Measurements from ENCODE around the gene ZNF556.

ZNF556 gene

DNA sequence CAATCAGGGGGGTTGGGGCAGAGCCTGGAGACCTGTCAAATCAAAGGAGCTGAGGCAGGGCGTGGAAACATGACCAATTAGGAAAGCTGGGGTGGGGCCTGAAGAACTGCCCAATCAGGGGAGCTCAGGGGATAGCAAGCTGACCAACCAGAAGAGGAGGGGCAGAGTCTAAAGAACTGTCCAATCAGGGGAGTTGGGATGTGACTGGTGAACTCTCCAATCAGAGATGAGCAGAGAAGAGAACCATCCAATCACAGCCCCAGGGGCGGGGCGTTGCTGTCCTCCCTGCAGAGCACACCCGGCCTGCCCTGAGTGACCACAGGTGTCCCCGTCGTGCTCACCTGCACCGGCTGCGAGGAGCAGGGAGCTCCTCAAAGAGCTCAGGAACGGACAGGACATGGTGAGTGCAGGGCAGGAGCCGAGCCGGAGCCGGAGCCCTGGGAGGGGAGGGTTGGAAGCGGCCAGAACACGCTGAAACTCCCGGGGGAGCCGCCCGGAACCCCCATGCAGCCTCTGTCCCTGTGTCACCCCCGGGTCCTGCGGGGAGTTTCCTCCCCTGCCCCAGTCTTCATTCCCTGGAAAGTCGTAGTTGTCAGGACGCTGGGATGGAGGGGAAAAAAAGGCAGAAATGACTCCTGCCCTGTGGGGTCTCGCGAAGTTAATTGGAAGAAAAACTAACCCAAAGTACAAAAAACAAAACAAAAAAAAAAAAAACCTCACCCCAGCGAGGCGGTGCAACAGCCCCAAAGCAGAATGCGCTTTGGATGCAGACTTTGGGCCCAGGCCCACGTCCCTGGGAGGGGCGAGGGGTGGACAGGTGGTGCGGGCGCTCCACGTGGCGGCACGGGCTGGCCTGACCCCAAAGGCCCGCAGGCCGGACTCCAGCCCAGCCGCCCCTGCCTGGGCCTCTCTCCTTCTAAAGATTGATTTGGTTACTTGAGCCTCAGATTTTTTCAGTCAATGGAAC is at the start of gene ZNF556:
Gene ZNF556, plus strand, starts transcription at position 311 of the 967 bp plus-strand sequence. Its CDS starts 87 bp downstream, at position 398.
- DNase-seq: no peak

DNA sequence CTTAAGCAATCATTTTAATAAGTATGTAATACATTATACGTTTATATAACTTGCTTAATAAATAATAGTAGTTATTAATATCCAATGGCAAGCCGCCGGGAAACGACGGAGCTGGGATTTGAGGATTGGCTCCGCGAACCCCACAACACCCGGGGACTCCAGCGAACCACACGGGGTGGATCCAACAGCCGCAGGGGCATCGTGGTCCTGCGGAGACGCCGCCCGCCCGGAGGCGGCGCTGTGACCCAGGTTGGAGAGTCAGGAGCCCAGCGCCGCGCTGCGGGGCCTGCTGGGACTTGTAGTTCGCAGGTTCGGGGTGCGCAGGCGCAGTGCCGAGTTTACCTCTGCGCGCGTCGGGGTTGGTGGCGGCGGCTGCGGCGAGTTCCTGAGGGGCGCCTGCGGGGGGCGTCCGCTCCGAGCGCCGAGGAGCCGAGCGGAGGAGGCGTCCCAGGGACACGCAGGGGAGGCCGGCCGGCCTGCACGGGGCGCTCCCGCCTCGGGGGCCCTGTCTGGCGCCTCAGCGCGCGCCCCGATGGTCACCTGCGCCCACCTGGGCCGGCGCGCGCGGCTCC is 47.5 kb upstream of the ZNF556 start, which contains the start of gene ZNF554:
Gene ZNF554, plus strand, starts transcription at position 329 of the 572 bp plus-strand sequence. Its CDS starts 204 bp downstream, at position 533.
- DNase-seq: peak; percentile 95

DNA sequence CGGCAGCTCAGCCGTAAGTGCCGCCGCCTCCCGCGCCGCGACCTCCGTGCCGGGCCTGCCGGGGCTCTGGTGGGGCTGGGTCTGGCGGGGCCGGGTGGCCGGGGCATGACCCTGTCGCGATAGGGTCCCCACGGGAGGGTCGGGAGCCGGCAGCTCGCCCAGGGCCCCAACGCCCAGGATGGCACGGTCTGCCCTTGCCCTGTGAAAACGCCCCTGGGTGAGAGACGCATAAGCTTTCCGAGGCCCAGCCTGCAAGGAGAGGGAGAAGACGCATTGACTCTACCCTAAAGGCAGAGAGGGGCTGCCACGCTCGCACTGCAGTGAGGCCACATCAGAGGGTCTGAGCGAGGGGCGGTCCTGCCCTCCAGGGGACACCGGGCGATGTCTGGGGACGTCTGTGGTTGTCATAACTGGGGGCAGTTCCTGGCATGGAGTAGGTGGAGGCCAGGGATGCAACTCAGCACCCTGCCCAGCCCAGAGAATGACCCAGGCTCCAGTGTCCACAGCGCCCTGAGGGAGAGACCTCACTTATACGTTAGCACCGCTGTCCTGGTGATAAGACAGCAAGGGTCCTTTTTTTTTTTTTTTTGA is 46.9 kb upstream of the ZNF556 start:
- DNase-seq: no peak

DNA sequence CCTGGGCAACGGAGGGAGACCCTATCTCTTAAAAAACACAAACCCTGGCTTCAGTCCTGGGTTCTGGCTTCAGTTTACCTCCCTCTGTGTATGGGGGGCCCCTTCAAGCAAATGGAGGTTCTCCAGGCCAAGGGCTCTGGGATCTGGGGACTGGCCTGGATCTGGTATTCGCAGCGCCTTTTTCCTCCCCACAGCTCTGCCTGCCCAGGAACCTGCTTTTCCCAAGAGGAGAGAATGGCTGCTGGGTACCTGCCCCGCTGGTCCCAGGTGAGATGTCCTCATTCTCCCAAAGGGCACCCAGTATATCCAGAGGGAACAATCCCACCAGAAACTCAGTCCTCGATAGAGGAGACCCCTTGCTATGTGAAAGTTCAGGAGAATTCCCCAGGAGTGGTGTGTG is 44.3 kb upstream of the ZNF556 start:
- no peak for DNase-seq

DNA sequence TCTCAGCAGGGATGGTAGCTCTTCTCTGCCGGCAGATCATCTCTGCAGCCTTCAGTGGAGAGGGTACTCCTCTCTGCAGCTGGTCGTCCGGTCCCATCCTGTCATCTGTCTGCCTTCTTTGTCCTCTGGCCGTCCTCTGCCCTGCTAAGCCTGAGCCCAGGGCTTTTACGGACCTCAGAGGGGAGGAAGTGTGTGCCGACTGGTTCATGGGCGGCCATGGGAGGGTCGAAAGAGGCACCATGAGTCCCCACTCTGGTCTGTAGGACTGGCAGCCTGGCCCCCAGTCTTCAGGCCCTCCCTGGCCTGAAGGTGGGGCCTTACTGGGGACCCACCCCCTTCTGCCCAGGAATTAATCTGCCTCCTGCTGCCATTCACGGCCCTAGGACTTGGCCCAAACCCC is 43.5 kb upstream of the ZNF556 start:
- DNase-seq: no peak

DNA sequence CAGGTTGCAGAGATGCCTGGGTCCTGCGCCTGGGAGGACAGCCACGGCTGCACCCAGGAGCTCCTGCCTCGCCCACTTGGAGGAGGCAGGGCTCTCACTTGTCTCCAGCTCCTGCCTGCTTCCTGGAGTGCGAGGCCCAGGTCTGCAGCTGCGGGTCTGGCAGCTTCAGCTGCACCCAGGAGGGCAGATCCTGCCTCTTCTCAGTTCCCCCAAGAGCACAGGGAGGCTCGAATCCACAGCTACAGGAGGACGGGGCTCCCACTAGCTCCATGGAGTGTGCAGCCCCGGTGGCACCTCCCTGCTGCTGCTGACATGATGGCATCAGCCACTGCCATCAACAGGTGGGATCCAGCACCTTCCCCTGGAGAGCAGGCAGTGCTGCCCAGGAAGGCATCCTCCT is 43.0 kb upstream of the ZNF556 start:
- DNase-seq: no peak

DNA sequence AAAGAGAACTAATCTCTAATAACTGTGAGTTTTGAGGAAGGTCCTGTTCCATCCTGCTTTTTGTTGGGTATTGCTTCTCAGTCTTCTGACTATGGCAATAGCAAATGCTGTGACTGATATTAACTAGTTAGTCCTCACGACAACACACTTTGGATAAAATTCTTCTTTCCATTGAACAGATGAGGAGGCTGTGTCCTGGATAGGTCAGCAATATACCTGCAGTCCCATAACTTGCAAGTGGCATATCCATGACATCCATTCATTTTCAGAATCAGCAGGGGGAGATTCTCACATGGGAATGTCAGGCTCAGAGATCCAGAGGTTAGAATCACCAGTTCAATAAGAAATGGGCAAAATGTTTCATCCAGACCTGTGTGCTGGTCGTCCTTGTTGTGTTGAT is 40.1 kb upstream of the ZNF556 start:
- DNase-seq: no peak

DNA sequence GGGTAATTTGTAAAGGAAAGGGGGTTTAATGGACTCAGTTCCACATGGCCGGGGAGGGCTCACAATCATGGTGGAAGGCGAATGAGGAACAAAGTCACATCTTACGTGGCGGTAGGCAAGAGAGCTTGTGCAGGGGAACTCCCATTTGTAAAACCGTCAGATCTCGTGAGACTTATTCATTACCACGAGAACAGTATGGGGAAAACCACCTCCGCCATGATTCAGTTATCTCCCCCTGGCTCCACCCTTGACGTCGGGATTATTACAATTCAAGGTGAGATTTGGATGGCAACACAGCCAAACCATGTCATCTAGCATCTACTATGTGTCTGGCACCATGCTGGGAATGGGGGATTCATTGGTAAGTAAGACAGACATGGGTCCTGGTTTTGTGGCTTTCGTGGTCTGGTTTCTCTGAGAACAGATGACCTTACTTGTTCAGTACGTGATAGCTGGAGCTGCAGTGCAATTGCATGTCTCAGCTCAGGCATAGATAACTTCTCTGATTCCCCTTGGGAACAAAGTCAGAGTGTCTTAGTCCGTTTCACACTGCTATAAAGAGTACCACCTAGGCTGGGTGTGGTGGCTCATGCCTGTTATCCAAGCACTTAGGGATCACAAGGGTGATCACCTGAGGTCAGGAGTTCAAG is 39.2 kb upstream of the ZNF556 start:
- no peak for DNase-seq

DNA sequence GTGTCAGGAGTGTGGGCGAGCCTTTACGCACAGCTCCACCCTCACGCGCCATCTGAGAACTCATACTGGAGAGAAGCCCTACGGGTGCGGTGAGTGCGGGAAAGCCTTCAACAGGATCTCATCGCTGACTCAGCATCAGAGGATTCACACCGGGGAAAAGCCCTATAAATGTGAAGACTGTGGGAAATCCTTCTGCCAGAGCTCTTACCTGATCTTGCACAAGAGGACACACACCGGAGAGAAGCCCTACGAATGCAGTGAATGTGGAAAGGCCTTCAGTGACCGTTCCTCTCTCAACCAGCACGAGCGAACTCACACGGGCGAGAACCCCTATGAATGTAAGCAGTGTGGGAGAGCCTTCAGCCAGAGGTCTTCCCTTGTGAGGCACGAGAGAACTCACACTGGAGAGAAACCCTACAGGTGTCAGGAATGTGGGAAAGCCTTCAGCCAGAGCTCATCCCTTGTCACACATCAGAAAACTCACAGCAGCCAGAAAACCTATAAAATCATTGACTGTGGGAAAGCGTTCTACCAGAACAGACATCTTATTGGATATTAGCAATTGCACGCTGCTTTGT is 32.8 kb upstream of the ZNF556 start:
- no peak for DNase-seq

DNA sequence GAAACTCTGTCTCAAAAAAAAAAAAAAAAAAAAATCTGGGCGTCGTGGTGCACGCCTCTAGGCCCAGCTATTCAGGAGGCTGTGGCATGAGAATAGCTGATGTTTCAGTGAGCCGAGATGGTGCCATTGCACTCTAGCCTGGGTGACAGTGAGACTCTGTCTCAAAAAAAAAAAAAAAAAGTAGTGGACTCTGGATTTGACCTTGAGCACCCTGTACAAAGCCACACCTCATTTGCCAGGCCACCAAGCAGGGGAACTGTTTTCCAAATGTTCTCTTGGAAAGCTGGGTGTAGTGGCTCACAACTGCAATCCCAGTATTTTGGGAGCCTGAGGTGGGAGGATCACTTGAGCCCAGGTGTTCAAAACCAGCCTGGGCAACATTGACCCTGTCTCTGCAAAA is 29.7 kb upstream of the ZNF556 start:
- no peak for DNase-seq

DNA sequence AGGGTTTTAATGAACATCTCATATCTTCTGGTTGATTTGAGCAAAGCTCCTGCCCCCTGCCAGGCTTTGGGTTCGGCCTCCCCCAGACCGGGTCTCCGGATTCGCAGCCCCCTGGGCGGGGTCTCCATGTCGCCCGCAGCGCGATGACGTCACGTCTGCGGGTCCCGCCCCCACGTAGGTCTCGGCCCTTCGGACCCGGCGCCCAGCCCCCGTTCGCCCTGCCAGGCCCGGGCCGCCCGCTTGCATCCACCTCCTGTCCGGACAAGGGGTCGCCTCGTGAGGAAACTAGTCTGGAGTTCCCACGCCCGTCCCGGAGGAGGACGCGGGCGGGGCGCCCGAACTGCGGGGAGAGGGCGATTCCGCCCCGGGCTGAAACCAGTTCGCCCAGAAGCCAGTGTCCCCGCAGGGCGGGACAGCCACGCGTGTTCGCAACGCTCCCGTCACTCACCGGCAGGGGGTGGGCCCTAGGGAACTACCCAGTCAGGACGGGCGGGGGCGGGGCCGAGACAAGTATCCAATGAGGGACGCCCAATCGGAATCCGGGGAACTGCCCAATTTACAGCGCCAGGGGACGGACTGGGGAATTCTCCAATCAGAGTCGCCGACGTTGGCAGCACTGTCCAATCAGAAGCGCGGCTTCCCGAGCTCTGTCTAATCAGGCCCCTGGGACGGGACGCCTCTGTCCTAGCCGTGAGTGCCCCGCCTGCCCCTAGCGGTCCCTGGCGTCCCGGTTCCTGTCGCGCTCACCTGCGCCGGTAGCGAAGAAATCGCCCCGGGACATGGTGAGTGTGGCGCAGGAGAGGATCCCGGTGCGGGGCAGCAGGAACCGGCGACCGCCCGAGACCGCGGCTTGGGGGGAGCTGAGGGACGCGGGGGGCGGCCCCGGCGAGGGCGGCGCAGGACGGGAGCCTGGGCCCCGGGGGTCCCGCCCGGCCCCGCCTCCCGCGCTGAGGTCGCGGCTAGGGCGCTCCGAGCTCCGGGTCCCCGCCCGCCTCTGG is 26.0 kb upstream of the ZNF556 start, which contains the start of gene ZNF555:
Gene ZNF555, plus strand, starts transcription at position 682 of the 998 bp plus-strand sequence. Its CDS starts 98 bp downstream, at position 780.
- no peak for DNase-seq

DNA sequence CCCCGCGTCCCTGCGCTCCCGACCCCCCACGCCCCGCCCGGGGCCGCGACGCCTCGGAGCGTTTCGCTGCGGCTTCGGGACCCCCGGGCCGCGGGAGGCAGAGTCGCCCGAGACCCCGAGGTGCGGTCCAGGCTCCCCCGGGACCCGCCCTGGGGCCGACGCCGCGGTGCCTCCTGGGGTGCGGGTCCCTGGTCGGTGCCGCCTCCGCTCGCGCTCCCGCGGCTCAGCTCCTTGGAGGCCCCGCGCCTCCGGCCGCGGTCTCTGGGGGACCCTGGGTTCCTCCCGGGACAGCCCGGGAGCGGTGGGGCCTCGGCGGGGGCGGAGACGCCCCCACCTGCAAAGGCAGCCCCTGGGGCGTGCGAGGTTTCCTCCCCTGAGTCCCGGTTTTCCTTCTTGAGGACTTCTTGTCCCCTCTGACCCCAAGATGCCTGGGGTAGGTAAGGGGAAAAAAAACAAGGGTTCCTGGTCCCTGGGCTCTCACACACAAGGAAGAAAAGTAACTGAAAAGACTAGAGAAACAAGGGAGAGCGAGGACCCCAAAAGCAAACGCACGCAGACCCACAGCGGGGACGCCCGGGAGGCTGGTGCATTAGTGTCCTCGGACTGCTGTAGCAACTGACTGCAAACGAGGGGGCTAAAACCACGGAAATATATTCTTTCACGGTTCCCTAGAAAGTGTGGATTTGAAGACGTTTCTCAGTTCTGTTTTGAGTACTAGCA is 25.1 kb upstream of the ZNF556 start:
- DNase-seq: no peak

DNA sequence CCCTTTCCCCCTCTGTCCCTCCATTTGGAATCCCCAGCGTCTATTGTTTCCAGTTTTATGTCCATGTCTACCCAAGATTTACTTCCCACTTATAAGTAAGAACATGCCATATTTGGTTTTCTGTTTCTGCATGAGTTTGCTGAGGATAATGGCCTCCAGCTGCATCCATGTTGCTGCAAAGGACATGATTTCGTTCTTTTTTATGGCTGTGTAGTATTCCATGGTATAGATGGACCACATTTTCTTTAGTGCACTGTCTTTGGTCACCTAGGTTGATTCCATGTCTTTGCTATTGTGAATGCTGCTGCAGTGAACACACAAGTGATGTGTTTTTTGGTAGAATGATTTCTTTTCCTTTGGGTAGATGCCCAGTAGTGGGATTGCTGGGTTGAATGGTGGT is 22.0 kb upstream of the ZNF556 start:
- DNase-seq: no peak

DNA sequence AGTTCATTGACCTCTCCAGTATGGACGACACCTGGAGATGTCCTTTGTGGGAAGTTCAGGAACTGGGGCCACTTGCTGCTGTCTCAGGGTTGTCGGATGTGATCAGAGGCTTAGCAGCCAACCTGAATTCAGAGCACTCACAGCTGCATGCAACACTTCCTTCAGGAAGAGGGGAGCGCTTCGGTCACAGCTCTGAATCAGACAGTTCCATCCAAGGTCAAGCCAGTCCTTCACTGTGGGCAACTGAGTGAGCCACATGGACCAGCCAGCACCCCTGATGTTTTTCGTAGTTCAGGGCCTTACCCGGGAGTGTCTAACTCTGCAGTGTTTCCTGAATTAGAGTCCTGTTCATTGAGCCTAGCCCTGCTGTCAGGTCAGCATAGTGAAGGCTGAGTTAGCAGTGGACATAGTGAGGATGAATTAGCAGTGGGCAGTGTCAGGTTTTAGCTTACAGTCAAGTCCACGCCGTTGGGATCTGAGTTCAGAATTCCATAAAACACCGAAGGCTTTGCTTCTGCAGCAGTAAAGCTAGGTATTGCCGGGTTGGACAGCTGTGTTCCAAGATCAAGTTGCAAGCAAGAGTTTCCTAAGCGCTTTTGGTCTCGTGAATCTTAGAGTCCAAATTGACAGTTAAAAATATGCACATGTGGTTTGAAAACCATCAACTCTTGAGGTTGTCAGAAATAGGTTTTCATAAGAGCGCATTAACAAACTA is 20.8 kb upstream of the ZNF556 start:
- no peak for DNase-seq

DNA sequence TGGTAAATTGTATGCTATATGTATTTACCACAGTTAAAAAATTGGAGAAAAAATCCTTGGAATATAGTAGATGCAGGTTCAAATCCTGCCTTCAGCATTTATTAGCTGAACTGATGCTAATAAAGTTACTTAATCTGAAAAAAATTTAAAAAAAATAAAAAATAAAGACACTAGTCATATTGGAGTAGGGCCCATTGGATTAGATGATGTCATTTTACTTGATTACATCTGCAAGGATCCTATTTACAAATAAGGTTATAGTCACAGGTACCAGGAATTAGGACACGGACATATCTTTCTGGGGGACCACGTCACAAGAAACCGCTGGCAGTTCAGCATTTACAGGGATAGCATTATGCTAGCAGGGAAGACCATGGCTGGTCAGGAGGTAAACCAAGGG is 19.6 kb upstream of the ZNF556 start:
- no peak for DNase-seq

DNA sequence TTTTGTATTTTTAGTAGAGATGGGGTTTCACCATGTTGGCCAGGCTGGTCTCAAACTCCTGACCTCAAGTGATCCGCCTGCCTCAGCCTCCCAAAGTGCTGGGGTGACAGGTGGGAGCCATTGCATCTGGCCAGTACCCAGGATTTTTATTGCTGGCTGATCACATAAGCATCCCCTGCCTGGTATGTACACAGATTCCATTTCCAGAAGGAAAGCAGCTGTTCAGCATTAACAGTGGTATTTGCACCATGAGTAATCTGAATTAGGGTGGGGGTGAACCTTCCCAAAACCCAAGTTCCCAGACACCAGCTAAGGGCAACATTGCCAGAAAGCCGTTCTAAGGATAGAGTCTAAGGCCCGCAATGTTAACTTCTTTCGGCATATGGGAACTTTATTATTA is 18.5 kb upstream of the ZNF556 start:
- DNase-seq: no peak

DNA sequence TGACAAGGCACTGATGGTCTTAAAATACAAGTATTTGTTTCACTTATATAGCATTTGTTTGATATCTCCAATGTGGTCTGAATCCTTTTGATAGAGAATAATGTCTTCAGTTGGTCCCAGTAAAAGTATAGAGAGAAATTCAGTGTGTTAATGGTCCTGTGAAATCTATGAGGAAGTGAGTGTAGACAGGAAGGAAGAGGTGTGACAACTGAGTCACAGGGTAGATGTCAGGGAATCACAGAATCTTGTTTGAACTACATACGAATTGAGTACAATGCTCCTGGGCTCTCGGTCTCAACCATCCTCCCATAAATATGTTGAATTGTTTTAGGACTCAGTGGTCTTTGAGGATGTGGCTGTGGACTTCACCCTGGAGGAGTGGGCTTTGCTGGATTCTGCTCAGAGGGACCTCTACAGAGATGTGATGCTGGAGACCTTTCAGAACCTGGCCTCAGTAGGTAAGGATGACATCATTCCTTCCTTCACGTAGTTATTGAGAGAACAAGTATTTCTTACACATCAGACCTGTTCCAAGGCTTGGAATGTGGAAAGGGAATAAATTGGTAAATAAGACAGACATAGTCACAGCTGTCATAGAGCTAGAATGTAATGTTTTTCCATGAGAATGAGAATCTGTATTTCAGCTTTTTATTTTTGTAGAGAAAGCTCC is 16.7 kb upstream of the ZNF556 start:
- no peak for DNase-seq

DNA sequence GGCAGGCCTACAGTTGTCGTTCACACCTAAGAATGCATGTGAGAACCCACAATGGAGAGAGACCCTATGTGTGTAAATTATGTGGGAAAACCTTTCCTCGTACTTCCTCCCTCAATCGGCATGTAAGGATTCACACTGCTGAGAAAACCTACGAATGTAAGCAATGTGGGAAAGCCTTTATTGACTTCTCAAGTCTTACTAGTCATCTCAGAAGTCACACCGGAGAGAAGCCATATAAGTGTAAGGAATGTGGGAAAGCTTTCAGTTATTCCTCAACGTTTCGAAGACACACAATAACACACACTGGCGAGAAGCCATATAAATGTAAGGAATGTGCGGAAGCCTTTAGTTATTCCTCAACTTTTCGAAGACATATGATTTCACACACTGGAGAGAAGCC is 14.5 kb upstream of the ZNF556 start:
- DNase-seq: no peak

DNA sequence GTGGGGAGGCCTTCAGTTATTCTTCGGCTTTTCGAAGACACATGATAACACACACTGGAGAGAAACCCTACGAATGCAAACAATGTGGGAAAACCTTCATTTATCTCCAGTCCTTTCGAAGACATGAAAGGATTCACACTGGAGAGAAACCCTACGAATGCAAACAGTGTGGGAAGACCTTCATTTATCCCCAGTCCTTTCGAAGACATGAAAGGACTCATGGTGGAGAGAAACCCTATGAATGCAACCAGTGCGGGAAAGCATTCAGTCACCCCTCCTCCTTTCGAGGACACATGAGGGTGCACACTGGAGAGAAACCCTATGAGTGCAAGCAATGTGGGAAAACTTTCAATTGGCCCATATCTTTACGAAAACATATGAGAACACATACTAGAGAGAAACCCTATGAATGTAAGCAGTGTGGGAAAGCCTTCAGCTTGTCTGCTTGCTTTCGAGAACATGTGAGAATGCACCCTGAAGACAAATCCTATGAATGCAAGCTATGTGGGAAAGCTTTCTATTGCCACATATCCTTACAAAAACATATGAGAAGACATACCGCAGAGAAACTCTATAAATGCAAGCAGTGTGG is 14.0 kb upstream of the ZNF556 start:
- DNase-seq: no peak
